ENCODE measurements around the gene KLHL24. TPM values are rescaled to one million over a fixed set of nuclear protein-coding genes. Genes with fewer than 3 reads are reported as not detected.

The KLHL24 gene
- total RNA-seq, 4 donors from 2014 or later = 46.5 to 102 (median 58.8) TPM

DNA sequence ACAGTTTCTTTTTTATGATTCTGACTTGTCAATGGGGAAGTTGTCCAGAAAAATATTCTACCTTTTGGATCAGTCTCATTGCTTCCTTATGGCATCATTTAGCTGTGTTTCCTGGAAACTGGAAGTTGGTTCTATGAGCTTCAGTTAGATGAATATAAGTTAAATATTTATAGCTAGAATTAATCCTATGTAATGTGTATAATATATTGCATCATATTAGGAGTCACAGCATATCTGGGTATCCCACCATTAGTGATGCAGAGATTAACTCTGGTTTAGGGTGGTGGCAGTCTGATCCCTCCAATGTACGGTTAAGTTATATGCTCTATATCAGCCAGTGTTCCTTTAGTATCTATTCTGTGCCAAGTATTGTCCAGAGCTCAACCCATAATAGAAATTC is 19.3 kb downstream of the KLHL24 start:
- Histone ChIP-seq H3K4me1 (no peaks in the 10 kb centered on the region), H3K36me3 (peaks cover 61% of the 10 kb centered on the region), H3K4me3 (no peak overlapping the region), H3K9me3 (peaks cover 29% of the 10 kb centered on the region), H3K27me3 (no peaks in the 10 kb centered on the region), H3K27ac (no peak overlapping the region)
- WGBS = 96% methylated on average over 1 of the region's 1 CpG
- TF ChIP-seq CTCF (IDR thresholded peaks at IDR 0.05) (no peak), POLR2AphosphoS5 (IDR thresholded peaks at IDR 0.05) (no peak), EP300 (IDR thresholded peaks at IDR 0.05) (no peak), POLR2A (IDR thresholded peaks at IDR 0.05) (no peak)
- no peak for DNase-seq (ENCODE audit: low spot score in 2 of 2)

GRCh38 chr3:183662099-183662498 is 26.7 kb downstream of the KLHL24 start:
- peaks cover 56% of the 10 kb centered on the region for H3K36me3 ChIP-seq
- no peaks in the 10 kb centered on the region for H3K4me1 ChIP-seq
- no peaks in the 10 kb centered on the region for H3K27me3 ChIP-seq
- no peak for DNase-seq (ENCODE audit: low spot score in 2 of 2)
- H3K9me3 ChIP-seq = no peaks in the 10 kb centered on the region
- WGBS = 43% methylated on average over 3 of the region's 3 CpGs
- no peak overlapping the region for H3K27ac ChIP-seq
- H3K4me3 ChIP-seq = no peak overlapping the region
- TF ChIP-seq POLR2AphosphoS5 (IDR thresholded peaks at IDR 0.05) (no peak), CTCF (IDR thresholded peaks at IDR 0.05) (no peak), POLR2A (IDR thresholded peaks at IDR 0.05) (no peak), EP300 (IDR thresholded peaks at IDR 0.05) (no peak)

DNA sequence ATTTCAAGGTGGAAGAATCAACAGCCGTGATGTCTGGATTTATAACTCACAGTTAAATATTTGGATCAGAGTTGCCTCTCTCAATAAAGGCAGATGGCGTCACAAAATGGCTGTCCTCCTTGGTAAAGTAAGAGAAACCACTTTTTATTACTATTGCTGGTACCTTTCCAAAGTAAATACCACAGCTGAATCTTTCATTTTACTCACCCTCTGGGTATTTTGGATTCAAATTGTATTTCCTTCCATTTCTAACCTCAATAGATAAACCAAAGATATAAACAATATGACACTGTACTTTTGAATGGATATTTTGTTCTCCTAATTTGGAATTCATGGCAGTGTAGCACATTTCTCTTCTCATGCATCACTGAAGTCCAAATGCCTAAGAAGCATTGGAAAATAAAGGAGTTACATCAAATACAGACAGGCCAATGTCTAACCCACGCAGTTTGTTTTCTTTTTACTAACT is 29.5 kb downstream of the KLHL24 start:
- TF ChIP-seq CTCF (IDR thresholded peaks at IDR 0.05) (no peak), POLR2AphosphoS5 (IDR thresholded peaks at IDR 0.05) (no peak), EP300 (IDR thresholded peaks at IDR 0.05) (no peak), POLR2A (IDR thresholded peaks at IDR 0.05) (no peak)
- Histone ChIP-seq H3K27me3 (no peaks in the 10 kb centered on the region), H3K4me3 (no peak overlapping the region), H3K27ac (no peak overlapping the region), H3K36me3 (peaks cover 59% of the 10 kb centered on the region), H3K9me3 (no peaks in the 10 kb centered on the region), H3K4me1 (no peaks in the 10 kb centered on the region)
- no peak for DNase-seq (ENCODE audit: low spot score in 2 of 2)
- 78% methylated on average over 3 of the region's 3 CpGs for whole genome bisulfite sequencing

DNA sequence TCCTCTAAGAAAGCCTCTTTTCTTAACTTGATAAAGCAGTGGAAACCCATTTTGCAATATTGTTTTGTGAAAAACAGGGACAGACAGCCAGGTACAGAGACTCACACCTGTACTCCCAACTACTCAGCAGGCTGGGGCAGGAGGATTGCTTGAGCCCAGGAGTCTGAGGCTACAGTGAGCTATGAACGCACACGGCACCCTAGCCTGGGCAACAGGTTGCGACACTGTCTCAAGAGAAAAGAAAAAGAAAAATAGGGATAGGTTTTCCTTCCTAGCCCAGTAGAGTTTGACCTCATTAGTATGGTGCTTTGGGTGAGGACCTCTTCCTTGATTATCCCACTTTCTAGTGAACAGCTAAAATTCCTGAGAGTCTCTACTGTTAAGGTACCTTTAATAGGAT is 44.6 kb downstream of the KLHL24 start:
- no peaks in the 10 kb centered on the region for H3K4me1 ChIP-seq
- H3K36me3 ChIP-seq = peaks cover 30% of the 10 kb centered on the region
- no peaks in the 10 kb centered on the region for H3K27me3 ChIP-seq
- DNase-seq (ENCODE audit: low spot score in 2 of 2) = no peak
- TF ChIP-seq EP300 (IDR thresholded peaks at IDR 0.05) = no peak
- no peak for TF ChIP-seq POLR2A (IDR thresholded peaks at IDR 0.05)
- no peak for TF ChIP-seq POLR2AphosphoS5 (IDR thresholded peaks at IDR 0.05)
- TF ChIP-seq CTCF (IDR thresholded peaks at IDR 0.05) = no peak
- 98% methylated on average over 3 of the region's 3 CpGs for WGBS
- no peaks in the 10 kb centered on the region for H3K9me3 ChIP-seq
- H3K27ac ChIP-seq = no peak overlapping the region
- no peak overlapping the region for H3K4me3 ChIP-seq

GRCh38 chr3:183687705-183688104 is 52.3 kb downstream of the KLHL24 start:
- no peaks in the 10 kb centered on the region for H3K9me3 ChIP-seq
- H3K4me3 ChIP-seq = no peak overlapping the region
- no peaks in the 10 kb centered on the region for H3K4me1 ChIP-seq
- no peak for DNase-seq (ENCODE audit: low spot score in 2 of 2)
- H3K27me3 ChIP-seq = no peaks in the 10 kb centered on the region
- no peak overlapping the region for H3K27ac ChIP-seq
- H3K36me3 ChIP-seq = peaks cover 5% of the 10 kb centered on the region
- WGBS = 92% methylated on average over 6 of the region's 6 CpGs
- TF ChIP-seq CTCF (IDR thresholded peaks at IDR 0.05) (no peak), POLR2A (IDR thresholded peaks at IDR 0.05) (no peak)
